Suppressor macrophage (primary cell): Measurements from ENCODE around the gene TCF4.

Experiments used
- DNase-seq, 4 experiments: peaks; one replicate each; pipeline ENCODE4 v3.0.0-alpha.2; 2020 to 2022
- total RNA-seq, 17 experiments: gene quantifications; one replicate each; lab custom pipeline; 2026; ENCODE audit warnings: mixed read lengths in 6 of 17, inconsistent platforms in 3 of 17; lab: John Stamatoyannopoulos, UW

The TCF4 gene
- total RNA-seq, result 35.0 to 164 (median 78.9) reads per million in 17 experiments

DNA sequence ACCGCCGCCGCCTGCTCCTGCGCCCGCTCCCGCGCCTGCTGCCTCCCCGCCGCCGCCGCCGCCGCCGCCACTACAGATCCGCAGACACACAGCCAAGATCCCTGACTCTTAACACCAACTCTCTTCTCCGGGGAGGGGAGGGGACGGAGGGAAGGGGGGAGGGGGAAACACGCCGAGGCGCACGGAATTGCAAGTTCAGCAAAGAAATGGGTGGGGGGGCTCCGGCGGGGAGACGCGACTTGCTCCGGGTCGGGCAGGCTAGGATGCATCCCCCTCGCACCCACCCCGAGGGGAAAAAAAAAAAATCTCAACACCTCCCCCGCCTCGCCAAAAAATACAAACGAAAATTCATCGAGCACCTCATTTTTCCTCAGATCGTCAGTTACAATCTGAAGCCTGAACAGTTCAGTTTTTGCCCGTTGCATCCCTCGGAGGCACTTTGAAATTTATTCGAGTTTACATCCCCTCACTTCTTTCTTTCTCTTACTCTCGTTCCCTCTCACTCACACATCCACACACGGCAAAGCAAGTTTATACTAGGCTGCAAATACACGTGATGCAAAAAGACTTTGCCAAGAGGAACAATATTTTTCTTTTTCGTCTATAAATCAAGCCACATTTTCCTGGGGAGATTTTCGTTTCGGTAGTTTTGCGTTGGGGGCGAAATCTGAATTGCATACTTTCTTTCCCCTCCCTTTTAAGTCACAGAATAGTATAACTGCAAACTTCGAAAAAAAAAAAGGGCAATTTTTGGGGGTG lies at the start of gene TCF4:
Gene TCF4 (minus strand): TSS at position 82 of the 759 bp plus-strand sequence. CDS start 1,076 bp downstream, outside the sequence.
- DNase-seq, result peak; percentile 45 to 78 (median 56)

DNA sequence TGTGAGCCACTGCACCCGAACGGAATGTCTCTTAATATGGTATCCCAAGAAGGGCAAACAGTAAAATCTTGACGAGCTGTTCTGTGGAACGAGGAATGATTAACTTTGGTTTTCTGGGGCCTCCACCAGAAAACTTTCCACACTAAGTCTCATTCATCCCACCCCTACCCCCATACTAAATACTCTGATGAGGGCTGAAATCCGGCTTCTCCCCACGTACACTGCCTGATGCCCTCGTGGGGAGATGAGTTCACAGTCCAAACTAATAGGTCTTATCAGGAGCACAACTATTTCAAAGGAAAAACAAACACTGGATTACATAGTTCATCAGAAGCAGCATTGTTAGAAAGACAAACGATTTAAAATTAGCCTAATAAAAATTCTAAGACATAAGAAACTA lies 49.2 kb upstream of the TCF4 start:
- DNase-seq, result no peak

DNA sequence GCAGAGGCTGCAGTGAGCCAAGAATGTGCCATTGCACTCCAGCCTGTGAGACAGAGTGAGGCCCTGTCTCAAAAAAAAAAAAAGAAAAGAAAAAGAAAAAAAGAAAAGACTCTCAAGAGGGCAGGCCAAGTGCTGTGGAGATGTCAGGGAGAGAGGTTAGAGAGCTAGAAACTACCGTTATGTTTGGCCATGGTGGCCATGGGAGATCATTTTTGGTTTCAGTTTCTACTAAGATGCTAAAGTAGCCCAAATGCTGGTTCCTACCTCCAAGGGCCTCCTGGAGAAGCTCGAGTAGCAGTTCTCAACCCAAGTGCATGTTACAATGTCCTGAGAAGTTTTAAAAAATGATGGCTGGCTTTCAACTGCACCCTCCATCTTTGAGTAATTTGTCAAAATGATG lies 47.4 kb upstream of the TCF4 start:
- DNase-seq, result no peak

DNA sequence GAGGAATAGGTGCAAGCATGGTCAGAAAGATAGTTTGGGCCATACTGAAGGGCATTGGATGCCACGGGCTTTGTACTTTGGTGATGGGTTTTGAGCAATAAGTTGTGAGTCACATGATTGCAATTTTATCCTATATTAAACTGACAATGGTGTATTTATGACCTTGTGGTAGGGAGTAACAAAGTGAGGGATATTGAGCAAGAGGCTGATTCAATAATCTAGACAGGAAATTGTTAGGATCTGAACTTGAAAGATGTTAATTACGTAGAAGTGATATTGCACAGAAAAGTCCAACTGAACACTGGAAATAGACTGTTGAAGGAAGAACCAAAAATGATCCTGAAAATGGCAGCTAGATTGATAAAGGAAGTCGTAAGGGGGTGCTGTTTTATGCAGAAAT lies 46.6 kb upstream of the TCF4 start:
- DNase-seq, result peak in 1 of 4 experiments; percentile 8

DNA sequence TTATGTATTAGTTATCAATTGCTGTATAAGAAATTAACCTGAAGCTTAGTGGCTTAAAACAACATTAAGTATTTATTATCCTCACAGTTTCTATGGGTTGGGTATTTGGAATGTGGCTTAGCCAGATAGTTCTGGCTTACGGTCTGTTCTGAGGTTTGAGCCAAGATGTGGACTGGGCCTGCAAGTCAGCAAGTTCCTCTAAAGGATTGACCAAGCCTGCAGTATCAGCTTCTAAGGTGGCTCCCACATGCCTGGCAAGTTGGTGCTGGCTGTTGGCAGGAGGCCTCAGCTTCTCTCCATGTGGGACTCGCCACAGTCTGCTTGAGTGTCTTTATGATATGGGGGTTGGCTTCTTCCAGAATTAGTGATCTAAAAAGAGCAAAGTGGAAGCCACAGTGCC lies 45.0 kb upstream of the TCF4 start:
- DNase-seq, result no peak

DNA sequence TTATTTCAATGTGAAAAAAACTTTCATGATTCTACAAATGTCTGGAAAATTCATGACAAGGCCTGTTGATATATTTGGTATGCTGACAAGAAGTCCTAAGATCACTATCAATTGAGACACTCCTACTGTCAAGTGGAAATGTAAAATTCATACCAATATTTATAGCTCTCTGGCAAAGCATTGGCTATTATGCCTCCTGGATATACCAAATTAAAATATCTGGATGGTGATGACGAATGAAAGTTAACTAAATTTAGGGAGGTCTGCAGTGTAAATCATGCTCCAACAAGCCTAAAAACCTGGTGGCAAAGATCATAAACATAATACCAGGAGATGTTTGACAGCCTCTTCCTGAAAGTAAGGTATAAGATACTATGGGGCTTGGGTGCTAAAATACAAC lies 41.1 kb upstream of the TCF4 start:
- DNase-seq, result no peak

DNA sequence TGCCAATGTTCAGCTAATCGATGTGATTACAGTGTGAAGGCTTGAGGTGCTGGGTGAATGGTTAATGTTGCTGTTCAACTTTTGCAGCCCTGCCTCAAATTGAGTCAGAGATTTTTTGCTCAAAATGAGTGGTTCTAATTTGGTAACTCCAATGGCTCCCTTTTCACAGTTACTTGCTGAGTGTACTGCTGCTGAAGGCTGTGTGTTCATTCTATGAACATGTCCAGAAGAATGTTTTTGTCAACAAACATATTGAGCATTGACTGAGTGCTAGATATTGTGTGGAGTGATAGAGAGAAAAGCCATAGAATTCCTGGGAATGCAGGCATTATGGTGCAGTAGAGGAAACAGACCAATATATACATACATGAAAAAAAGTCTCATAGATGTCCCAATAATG lies 39.0 kb upstream of the TCF4 start:
- DNase-seq, result no peak

DNA sequence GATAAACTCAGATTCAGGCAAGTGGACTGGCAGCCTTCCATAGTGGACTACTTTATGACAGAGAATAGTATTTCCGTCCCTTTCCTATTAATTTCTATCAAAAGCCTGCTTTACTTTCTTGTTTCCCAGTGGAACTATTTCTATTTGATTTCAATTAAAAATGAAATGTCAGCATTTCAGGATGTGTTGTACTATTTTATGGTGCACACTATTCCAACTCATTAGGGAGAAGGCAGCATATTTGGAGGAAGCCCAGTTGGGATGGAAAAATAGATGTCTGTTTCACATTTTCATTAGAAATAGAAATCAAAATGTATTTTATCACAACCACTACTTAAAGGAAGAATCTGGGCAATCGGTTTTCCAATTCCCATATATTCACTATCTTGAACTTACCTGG lies 37.9 kb upstream of the TCF4 start:
- DNase-seq, result no peak

DNA sequence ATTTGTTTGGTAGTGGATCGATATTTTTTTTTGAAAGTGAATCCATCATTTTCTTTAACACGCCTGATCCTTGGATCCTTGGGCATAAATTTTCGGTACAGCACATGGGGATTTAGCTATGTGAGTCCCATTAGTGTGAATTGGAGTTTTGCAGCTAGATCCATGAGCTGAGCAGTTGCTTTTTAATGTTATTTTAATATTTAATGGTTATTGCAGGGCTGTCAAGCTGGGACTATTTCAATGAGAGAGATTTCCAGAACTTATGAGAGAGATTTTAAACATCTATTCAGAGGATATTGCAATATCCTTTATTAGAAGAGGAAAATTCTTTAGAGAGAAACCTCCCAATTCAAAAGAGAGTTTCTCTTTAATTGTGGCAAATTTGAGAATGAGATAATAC lies 35.6 kb upstream of the TCF4 start:
- DNase-seq, result no peak

DNA sequence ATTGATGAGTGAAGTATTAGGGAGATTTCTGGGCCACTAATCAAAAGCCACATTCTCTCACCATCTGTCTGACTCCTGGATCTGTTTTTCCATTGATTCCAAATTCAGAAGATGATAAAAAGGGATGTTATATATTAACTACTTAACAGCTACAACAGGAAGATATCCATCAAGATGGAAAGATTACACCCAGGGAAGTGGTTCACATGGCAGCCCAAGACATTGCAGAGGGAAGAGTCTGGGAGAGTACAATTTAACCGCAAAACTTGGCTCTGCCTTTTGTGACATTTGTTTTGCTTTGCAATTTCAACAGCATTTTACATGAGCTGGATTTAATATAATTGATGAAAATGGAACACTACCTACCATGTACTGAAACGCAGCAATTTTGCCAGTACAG lies 22.5 kb upstream of the TCF4 start:
- DNase-seq, result no peak

DNA sequence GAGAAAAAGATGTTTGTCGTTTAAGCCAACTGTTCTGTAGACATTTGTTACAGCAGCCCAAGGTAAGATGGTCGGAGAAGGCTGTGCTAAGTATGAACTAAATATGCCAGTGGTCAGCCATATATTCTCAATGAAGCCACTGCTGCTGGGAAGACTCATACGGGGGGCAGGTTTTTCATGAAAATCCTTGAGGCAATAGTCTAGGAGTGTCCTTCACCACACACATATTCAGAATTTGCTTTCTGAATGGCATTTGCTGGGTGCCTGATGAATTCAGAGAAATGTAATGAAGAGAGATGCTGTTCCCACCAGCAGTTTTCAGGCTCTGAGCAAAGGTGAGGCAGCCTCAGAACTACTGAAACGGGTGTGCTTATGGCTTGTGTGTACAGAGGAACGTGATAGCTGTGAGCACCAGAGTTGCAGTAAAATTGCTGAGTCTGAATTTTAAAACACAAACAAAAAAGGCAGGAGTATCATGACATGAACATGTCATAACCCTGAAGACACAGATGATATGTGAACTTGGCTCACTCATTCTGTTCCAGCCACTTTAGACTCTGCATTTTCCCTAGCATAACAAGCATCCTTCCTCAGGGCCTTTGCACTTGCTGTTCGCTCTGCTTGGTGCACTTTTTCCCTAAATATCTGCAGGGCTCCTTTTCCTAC lies 21.3 kb upstream of the TCF4 start:
- DNase-seq, result no peak

DNA sequence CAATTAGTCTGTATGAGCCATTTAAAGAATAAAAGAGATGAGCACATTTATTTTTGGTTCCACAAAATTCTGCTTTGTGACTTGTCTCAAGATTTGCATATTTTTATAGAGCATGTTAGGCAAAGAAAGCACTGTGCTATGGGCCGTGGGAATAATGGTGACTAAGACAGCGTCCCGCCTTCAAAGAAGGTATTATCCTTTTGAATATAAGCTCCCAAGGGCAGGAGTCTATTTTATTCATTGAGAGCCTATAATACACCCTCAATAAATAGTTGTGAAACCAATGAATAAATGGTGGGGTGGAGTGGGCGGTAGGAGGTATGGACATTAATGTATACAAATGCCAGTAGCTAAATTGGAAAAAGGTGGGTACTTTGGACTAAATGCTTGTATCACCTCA lies 20.5 kb upstream of the TCF4 start:
- no peak for DNase-seq

DNA sequence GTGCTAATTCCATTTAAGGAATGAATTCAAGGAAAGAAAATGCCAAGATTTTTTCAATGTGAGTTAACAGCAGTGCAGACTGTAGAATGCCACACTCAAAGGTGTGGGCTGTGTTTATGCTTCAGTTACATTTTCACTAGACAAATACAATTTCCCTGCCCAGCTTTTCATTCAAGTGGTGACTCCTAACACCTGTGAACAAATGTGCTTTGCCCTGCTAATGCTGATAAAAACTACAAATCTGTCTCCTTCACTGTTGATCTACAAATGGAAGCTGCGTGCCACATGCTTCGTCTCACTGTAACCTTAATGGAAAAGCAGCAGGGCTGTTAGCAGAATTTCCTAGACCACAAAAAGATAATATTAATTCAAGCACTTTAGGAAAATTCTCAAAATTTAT lies 19.8 kb upstream of the TCF4 start:
- DNase-seq, result no peak

DNA sequence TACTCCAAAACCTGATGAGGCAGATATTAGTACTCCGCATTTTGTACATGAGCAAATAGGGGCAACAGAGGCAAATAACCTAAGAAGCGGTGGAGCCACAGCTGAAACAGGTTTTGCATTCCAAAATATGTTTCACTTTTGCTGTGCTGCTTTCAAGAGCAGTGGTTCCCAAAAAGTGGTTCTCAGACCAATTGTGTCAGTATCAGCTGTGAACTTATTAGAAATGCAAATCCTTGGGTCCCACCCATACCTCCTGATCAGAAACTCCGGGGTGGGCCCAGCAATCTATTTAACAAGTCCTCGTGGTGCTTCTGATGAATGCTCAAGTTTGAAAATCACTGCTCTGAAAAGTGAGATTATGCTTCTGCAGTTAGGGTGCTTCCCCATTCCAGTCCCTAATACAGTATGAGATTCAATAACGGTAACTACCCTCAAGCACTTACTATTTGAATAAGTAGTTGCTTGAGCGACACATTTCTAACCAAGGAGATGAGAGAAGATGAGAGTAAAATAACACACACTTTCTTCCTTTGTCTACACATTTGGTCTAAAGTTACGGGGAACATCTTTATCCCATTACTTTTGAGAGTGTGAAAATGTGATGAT lies 17.8 kb upstream of the TCF4 start:
- no peak for DNase-seq

DNA sequence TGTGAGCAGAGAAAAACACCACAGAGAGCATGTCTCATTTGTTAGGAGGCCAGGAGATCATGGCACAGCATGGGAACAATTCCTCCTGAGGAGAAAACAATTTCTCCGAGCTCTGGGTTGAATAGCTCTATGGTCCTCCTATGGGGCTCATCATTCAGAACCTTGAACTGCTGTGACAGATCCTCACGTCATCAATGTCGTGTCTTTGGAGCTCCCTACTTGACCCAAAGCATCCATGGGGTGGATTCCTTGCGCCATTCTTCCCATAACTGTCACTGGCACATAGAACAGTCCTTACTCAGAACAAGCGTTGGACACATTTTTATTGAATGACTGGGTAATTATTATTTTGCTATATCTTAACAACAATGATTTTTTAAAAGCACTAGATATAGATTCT lies 15.8 kb upstream of the TCF4 start:
- no peak for DNase-seq

DNA sequence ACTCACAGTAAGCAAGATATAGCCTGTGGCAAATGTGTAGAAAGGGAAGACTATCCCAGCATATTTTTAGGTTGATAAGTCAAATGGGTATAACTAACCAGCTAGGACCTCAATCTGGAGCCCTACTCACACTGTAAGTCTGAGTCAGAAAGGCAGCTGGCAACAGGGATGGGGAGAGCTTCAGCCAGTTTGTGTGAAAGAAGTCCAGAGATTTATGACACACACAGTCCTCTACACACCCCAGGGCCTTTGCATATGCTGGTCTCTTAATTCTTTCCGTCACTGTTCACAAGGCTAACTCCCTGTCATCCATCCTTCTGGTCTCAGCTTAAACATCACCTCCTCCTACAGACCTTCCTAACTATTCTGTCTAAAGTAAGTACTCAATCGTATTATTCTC lies 5.9 kb upstream of the TCF4 start:
- no peak for DNase-seq

DNA sequence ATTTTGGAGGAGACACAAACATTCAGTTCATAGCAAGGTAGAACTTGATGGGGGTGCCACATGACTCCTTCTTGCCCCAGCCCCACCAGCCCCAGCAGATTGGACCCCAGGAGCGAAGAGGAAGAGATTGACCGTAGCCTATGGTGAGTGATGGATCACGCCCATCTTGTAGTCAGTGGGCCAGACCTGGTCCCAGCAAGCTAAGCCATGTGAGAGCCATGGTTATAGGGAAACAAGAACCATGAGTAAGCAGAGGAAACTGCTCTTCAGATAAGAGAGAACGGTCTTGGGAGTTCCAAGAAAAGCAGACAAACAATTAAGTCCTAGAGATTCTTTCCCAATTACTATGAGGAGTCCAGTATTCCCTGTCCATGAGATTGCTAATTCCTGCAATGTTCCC lies 4.6 kb upstream of the TCF4 start:
- no peak for DNase-seq

DNA sequence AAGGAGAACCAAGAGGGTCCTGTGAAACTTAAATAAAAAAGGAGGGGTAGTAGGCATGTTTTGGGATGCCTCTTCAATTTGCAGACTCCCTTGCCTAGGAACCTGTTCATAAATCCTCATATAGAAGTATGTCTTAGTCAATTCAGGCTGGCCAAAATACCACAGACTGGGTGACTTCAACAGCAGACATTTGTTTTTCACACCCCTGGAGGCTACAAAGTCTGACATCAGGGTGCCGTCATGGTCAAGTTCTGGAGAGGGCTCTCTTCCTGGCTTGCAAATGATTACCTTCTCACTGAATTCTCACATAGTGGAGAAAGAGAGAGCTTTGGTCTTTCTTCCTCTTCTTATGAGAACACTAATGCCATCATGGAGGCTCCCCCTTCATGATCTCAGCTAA lies 4.1 kb upstream of the TCF4 start:
- DNase-seq, result no peak

DNA sequence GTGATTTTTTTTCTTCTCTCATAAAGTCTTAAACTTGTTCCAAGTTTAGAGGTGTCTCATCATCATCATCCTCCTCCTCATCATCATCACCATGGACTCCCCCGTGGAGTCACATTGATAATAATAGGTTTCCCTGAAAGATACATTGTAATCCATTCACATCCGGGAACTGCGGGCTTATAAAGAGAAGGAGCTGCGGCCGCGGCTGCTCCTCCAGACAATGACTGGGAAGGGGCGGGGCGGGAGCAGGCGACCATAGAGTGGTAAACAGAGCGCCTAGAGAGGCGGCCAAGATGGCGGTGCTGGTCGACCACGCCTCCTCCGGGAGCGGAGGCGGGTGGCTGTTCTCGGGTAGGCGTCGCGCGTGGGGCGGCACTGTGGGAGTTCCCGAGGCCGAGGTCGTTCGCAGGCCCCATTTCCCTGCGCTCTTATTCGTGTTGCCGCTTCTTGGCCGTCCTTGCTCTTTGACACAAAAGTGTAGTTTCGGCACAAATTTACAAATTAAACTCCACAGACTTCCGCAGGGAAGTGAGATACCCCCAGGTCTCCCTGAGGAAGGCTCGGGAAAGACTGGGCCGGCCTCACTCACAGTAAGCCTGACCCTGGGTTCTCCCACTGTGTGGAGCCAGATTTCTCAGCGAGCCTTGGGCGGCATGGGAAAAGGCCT lies 1.8 kb upstream of the TCF4 start:
- peak; percentile 96 to 98 (median 97) for DNase-seq

DNA sequence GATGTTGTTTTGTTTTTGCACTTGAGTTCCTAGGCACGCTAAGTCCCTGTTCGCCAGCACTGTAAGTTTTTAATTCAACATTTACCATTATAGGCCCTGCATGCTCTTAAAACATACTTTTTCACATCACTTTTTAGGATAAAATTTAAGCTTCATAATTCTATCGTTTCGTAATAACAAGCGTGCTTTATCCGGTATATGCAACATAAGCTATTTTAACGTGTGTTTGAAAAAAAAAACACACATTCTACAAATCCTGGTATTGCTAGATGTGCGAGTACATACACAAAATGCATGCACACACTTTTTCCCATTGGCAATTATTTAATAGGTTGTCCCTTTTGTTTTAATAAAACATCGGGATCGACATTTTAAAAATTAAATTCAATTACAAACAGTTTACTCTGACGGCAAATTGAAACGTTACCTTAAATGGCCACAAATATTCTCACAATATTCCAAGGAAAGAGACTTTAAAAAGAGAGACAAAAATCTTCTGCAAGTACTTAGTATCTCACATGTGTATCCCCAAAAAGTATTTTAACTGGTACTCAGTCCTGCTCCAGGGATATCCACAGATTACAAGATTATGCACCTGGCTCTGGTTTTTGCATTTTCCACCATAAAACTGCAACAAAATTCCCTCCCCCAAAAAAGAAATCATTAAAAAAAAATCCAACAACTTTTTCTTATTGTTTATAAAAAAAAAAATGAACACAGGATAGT lies 1.0 kb upstream of the TCF4 start:
- peak in 1 of 4 experiments; percentile 48 for DNase-seq

DNA sequence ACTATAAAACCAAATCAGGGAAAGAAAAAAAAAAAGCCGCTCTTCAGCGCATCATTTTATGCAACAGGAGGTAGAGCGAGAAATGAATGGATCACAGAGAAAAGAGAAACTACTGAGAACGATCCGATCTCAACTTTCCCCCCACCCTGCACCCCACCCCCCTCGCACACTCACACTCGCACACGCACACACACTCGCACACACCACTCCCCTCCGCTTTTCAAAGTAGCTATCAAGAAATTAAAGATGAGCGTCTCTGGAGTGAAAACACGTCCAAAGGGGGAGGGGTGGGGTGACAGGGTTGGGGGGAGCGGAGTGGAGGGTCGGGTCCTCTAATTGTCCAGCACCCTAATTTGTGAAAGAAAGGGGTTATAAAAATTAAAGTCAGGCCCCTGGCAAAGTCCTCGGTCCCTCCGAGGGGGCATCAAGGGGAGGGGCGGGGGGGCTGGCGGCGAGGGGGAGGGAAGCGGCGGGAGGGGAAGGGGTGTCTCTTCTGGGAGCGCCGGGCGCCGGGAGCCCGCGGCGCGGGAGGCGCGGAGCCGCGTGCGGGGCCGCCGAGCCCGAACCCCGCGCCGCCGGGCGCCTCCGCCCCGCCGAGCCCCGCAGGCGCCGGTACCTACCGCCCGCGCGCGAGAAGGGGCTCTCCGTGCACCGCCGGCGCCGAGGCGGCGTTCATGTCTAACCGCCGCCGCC lies 428 bp downstream of the TCF4 start:
- DNase-seq, result peak in 1 of 4 experiments; percentile 18
